Ascending aorta (tissue), 2 donors: Measurements from ENCODE around the gene FAM111A. TPM values are rescaled to one million over a fixed set of nuclear protein-coding genes. Genes with fewer than 3 reads are reported as not detected.

Experiments
- DNase-seq, 2 donors: peaks; one replicate each; pipeline ENCODE4 v3.0.0-alpha.2; 2019; ENCODE audit warnings: low spot score in 2 of 2
- H3K27ac ChIP-seq, 2 donors: fragments of 200-600 bp; sonication (generic); one replicate each; pipeline ENCODE4 v1.5.1; 2016 to 2017; ENCODE audit warnings: mild to moderate bottlenecking in 1 of 2
- H3K27me3 ChIP-seq: fragments of 200-600 bp; sonication (generic); one replicate; pipeline ENCODE4 v1.5.1; 2017
- H3K36me3 ChIP-seq, 2 donors: fragments of 200-600 bp; sonication (generic); one replicate each; pipeline ENCODE4 v1.5.1; 2016
- H3K4me1 ChIP-seq, 2 donors: fragments of 200-600 bp; sonication (generic); one replicate each; pipeline ENCODE4 v1.5.1; 2016 to 2017; ENCODE audit warnings: mild to moderate bottlenecking in 1 of 2
- H3K4me3 ChIP-seq, 2 donors: fragments of 200-600 bp; sonication (generic); one replicate each; pipeline ENCODE4 v1.5.1; 2016 to 2017; ENCODE audit warnings: mild to moderate bottlenecking in 1 of 2
- H3K9me3 ChIP-seq, 2 donors: fragments of 200-600 bp; sonication (generic); one replicate each; pipeline ENCODE4 v1.5.1; 2016
- intact Hi-C: fragments of 100-400 bp; cut with DNase I; formaldehyde crosslinking; loops from one replicate; pipeline ENCODE4 v1.15.1; 2023
- total RNA-seq: library from RNA; depleted of rRNA; stranded (reverse); fragments of >200 nt; gene quantifications from one replicate; pipeline ENCODE4 v1.1.0, GENCODE V29; 2016
- TF ChIP-seq, protein P1 (sequence below), 3 experiments: fragments of 200-600 bp in 2 of 3; fragments of 450-650 bp in 1 of 3; sonication (generic) in 2 of 3; IDR thresholded peaks; one replicate each; pipeline ENCODE4 v1.5.1; 2016 to 2019; ENCODE audit warnings: antibody characterized with exemption in 3 of 3, mild to moderate bottlenecking in 1 of 3, moderate library complexity in 1 of 3

The FAM111A gene
- total RNA-seq, 1 donor from 2014 or later: 54.3 TPM

DNA sequence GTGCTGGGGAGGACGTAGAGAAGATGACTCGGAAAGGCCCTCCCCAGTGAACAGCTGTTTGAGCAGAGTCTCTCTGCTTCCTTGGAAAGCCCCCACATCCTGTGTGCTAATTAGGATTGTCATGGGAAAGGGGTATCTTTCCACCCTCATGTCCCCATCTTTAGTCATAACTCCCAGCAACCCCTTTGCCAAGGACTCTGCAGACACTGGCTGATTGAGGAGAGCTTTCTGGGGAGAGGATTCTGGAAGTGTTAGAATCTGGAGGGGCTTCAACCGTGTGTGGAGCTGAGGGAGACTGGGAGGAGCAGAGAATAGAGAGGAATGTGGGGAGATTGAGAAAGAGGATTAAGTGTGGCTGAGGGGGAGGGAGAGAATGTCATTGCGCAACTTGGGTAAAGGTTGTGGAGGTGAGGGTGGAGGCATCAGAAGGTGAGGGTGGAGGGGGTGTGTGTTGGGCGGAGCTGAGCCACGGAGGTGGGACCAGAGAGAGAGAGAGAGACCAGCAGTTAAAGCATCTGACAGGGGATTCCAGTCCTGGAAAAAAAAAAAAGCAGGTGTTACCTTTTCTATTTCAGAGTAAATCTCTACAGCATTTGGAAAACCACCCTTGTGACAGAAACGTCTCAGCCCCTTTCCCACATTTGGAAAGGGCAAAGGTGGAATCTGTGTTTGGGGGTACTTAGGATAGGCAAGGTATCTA, 31.5 kb downstream of the FAM111A start:
- H3K36me3 ChIP-seq: no peaks in the 10 kb centered on the region
- H3K27ac ChIP-seq: peak overlapping the region; percentile 1 to 27
- H3K9me3 ChIP-seq: no peaks in the 10 kb centered on the region
- H3K27me3 ChIP-seq: no peaks in the 10 kb centered on the region
- no peak for DNase-seq
- H3K4me1 ChIP-seq: peaks cover 0 to 2% of the 10 kb centered on the region in 2 donors
- peak overlapping the region in 1 of 2 donors; percentile 91 for H3K4me3 ChIP-seq
- intact Hi-C loops: loop anchor here (2.0 kb wide), 1 partner anchor 31 kb away; the partner anchor contains the start of gene FAM111A
- TF ChIP-seq, protein P1, sequence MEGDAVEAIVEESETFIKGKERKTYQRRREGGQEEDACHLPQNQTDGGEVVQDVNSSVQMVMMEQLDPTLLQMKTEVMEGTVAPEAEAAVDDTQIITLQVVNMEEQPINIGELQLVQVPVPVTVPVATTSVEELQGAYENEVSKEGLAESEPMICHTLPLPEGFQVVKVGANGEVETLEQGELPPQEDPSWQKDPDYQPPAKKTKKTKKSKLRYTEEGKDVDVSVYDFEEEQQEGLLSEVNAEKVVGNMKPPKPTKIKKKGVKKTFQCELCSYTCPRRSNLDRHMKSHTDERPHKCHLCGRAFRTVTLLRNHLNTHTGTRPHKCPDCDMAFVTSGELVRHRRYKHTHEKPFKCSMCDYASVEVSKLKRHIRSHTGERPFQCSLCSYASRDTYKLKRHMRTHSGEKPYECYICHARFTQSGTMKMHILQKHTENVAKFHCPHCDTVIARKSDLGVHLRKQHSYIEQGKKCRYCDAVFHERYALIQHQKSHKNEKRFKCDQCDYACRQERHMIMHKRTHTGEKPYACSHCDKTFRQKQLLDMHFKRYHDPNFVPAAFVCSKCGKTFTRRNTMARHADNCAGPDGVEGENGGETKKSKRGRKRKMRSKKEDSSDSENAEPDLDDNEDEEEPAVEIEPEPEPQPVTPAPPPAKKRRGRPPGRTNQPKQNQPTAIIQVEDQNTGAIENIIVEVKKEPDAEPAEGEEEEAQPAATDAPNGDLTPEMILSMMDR (IDR thresholded peaks at IDR 0.05): no peak

DNA sequence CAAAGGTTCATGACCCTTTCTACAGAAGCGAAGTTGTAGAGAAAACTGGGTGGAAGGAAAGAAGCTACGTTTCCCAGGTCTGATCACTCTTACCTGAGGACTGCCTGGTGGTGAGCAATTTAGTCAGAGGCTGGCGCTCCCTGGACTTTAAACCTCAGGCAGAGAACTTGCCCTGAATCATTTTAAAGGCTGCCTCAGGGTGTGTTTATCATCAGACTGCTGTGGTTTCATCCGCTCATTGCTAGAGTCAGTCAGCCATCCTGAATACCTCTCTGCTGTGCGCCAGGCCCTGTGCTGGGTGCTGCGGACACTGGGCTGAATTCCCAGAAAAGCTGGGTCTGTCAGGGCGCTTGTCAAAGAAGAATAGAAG, 32.0 kb downstream of the FAM111A start:
- DNase-seq: no peak
- TF ChIP-seq, protein P1 (IDR thresholded peaks at IDR 0.05): no peak
- Histone ChIP-seq H3K4me1 (peaks cover 0 to 2% of the 10 kb centered on the region in 2 donors), H3K9me3 (no peaks in the 10 kb centered on the region), H3K27me3 (no peaks in the 10 kb centered on the region), H3K36me3 (no peaks in the 10 kb centered on the region), H3K4me3 (no peak overlapping the region), H3K27ac (peak overlapping the region in 1 of 2 donors; percentile 3)
- intact Hi-C loops: no loop called here

DNA sequence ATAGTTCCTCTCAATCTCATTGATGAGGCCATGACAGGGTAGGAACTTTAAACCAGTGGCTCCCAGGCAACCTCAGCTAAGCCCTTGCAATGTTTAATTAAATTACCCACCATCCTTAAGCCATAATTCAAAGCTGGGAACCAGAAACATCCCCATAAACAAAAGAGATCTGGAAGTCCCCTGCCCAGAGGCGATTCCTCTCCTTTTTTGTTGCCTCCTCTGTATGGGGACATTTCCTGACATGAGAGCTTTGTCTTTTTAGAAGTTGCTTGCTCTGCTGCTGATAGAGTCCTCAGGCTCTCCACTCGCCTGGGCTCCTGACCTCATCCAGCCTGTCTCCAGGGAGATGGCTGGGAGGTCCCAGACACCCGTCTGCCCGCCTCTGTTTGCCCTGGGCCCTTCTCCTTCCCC, 32.4 kb downstream of the FAM111A start:
- no peaks in the 10 kb centered on the region for H3K9me3 ChIP-seq
- no peak for DNase-seq
- peak overlapping the region in 1 of 2 donors; percentile 3 for H3K27ac ChIP-seq
- TF ChIP-seq, protein P1 (IDR thresholded peaks at IDR 0.05): no peak
- intact Hi-C loops: no loop called here
- no peak overlapping the region for H3K4me3 ChIP-seq
- peaks cover 0 to 2% of the 10 kb centered on the region in 2 donors for H3K4me1 ChIP-seq
- no peaks in the 10 kb centered on the region for H3K27me3 ChIP-seq
- no peaks in the 10 kb centered on the region for H3K36me3 ChIP-seq

DNA sequence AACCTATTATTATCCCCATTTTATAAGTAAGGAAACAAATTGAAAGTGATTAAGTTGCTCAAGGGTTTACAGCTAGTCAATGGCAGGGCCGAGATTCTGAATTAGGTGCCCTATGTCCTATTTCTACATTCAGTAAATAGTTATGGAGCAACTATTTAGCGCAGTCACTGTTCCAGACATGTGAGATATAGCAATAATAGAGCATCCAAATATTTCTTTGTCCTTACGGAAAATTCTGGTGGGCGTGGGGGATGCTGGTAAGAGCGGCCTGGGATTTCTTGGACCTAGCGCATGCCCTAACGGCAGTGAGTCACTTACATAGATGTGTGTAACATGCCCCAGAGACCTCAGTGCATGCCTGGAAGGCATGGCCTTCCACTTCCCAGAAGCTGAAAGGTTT, 33.7 kb downstream of the FAM111A start:
- intact Hi-C loops: no loop called here
- Histone ChIP-seq H3K4me3 (no peak overlapping the region), H3K36me3 (no peaks in the 10 kb centered on the region), H3K4me1 (peaks cover 0 to 2% of the 10 kb centered on the region in 2 donors), H3K27me3 (no peaks in the 10 kb centered on the region), H3K9me3 (no peaks in the 10 kb centered on the region), H3K27ac (no peak overlapping the region)
- no peak for DNase-seq
- TF ChIP-seq, protein P1 (IDR thresholded peaks at IDR 0.05): no peak

DNA sequence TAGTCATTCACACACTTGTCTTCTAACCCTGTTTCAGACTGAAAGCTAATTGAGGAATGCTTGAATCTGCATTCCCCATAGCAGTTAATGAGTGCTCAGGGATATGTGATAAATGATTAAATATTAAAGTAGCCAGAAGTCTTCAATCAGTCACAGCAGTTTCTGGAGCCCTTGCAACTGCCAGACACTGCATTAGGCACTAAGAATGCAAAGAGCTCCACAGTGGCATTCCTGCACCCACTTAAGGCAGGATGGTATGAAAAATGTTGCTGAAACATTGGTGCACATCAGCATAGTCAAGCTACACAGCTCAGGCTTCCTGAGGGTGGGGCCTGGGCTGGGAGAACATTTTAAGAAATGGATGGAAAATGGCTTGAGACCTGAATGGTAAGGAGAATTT, 35.7 kb downstream of the FAM111A start:
- intact Hi-C loops: no loop called here
- TF ChIP-seq, protein P1 (IDR thresholded peaks at IDR 0.05): no peak
- H3K27ac ChIP-seq: no peak overlapping the region
- no peaks in the 10 kb centered on the region for H3K9me3 ChIP-seq
- peaks cover 0 to 7% of the 10 kb centered on the region in 2 donors for H3K36me3 ChIP-seq
- DNase-seq: no peak
- H3K4me1 ChIP-seq: no peaks in the 10 kb centered on the region
- no peaks in the 10 kb centered on the region for H3K27me3 ChIP-seq
- no peak overlapping the region for H3K4me3 ChIP-seq
